ENCODE measurements around the gene ATP7B.
"Not testable (repeated sequence)": the region's sequence is repeated elsewhere in the genome, so short reads cannot be mapped to it uniquely, and the experiment has no call there.

Gene ATP7B

GRCh38 chr13:52010890-52011631 is at the start of gene ATP7B:
Gene ATP7B, minus strand, starts transcription at chr13:52011450. Its CDS starts 113 bp downstream, at chr13:52011337.
- peak; percentile 1 to 9 for DNase-seq (ENCODE audit: low read depth in 2 of 2)

GRCh38 chr13:52053460-52053859 is 42.2 kb upstream of the ATP7B start:
- DNase-seq (ENCODE audit: low read depth in 2 of 2): no peak

GRCh38 chr13:52051400-52051799 is 40.1 kb upstream of the ATP7B start:
- no peak for DNase-seq (ENCODE audit: low read depth in 2 of 2)

- DNase-seq (ENCODE audit: low read depth in 2 of 2): no peak
Measured at GRCh38 chr13:52048516-52048915, 37.3 kb upstream of the ATP7B start.

GRCh38 chr13:52047463-52047862 is 36.2 kb upstream of the ATP7B start:
- no peak for DNase-seq (ENCODE audit: low read depth in 2 of 2)

- DNase-seq (ENCODE audit: low read depth in 2 of 2): no peak
Measured at GRCh38 chr13:52043675-52044074, 32.4 kb upstream of the ATP7B start.

- DNase-seq (ENCODE audit: low read depth in 2 of 2): no peak
Measured at GRCh38 chr13:52036037-52036436, 24.8 kb upstream of the ATP7B start.

- no peak for DNase-seq (ENCODE audit: low read depth in 2 of 2)
Measured at GRCh38 chr13:52034616-52035226, 23.5 kb upstream of the ATP7B start.

- DNase-seq (ENCODE audit: low read depth in 2 of 2): no peak
Measured at GRCh38 chr13:52033039-52033438, 21.8 kb upstream of the ATP7B start.

- not testable (repeated sequence) for DNase-seq (ENCODE audit: low read depth in 2 of 2)
Measured at GRCh38 chr13:52030401-52030800, 19.2 kb upstream of the ATP7B start.

GRCh38 chr13:52029569-52029968 is 18.3 kb upstream of the ATP7B start:
- DNase-seq (ENCODE audit: low read depth in 2 of 2): no peak

GRCh38 chr13:52027832-52028231 is 16.6 kb upstream of the ATP7B start:
- DNase-seq (ENCODE audit: low read depth in 2 of 2): no peak

GRCh38 chr13:52026246-52026626 is 15.0 kb upstream of the ATP7B start:
- no peak for DNase-seq (ENCODE audit: low read depth in 2 of 2)

- DNase-seq (ENCODE audit: low read depth in 2 of 2): no peak
Measured at GRCh38 chr13:52025475-52026245, 14.4 kb upstream of the ATP7B start.

- DNase-seq (ENCODE audit: low read depth in 2 of 2): no peak
Measured at GRCh38 chr13:52024481-52024880, 13.2 kb upstream of the ATP7B start, which contains the start of gene UTP14C. Gene UTP14C, plus strand, starts transcription at chr13:52024691. Its CDS starts 4,114 bp downstream, at chr13:52028805.

- DNase-seq (ENCODE audit: low read depth in 2 of 2): no peak
Measured at GRCh38 chr13:52022356-52022755, 11.1 kb upstream of the ATP7B start.

- no peak for DNase-seq (ENCODE audit: low read depth in 2 of 2)
Measured at GRCh38 chr13:52020191-52020590, 8.9 kb upstream of the ATP7B start.

GRCh38 chr13:52016296-52016695 is 5.0 kb upstream of the ATP7B start:
- no peak for DNase-seq (ENCODE audit: low read depth in 2 of 2)

- no peak for DNase-seq (ENCODE audit: low read depth in 2 of 2)
Measured at GRCh38 chr13:52012512-52012836, 1.2 kb upstream of the ATP7B start.

GRCh38 chr13:52011632-52012511 is 622 bp upstream of the ATP7B start, which contains the start of gene ALG11:
Gene ALG11, plus strand, starts transcription at chr13:52012398. Its CDS starts 21 bp downstream, at chr13:52012419.
- peak; percentile 100 for DNase-seq (ENCODE audit: low read depth in 2 of 2)

GRCh38 chr13:52009946-52010345 is 1.3 kb downstream of the ATP7B start:
- DNase-seq (ENCODE audit: low read depth in 2 of 2): no peak

All from activated CD4-positive, alpha-beta T cell treated with anti-CD3 and anti-CD28 coated beads for 24 hours (primary cell).